HG02852 (cell line): ENCODE results near the gene KCNQ4.
A peak's percentile ranks its signal among the peaks of the same experiment; 100 is the strongest.

Source experiments
- ATAC-seq: cut with Tn5 transposase; IDR thresholded peaks from one replicate; pipeline ENCODE4 v1.9.1; 2021; ENCODE audit warnings: mild to moderate bottlenecking, moderate library complexity; ENCODE audit not compliant: unreplicated experiment

The KCNQ4 gene

GRCh38 chr1:40838980-40839942 is 55.7 kb downstream of the KCNQ4 start:
- no peak for ATAC-seq

GRCh38 chr1:40839943-40840335 is 56.4 kb downstream of the KCNQ4 start:
- ATAC-seq: no peak

DNA sequence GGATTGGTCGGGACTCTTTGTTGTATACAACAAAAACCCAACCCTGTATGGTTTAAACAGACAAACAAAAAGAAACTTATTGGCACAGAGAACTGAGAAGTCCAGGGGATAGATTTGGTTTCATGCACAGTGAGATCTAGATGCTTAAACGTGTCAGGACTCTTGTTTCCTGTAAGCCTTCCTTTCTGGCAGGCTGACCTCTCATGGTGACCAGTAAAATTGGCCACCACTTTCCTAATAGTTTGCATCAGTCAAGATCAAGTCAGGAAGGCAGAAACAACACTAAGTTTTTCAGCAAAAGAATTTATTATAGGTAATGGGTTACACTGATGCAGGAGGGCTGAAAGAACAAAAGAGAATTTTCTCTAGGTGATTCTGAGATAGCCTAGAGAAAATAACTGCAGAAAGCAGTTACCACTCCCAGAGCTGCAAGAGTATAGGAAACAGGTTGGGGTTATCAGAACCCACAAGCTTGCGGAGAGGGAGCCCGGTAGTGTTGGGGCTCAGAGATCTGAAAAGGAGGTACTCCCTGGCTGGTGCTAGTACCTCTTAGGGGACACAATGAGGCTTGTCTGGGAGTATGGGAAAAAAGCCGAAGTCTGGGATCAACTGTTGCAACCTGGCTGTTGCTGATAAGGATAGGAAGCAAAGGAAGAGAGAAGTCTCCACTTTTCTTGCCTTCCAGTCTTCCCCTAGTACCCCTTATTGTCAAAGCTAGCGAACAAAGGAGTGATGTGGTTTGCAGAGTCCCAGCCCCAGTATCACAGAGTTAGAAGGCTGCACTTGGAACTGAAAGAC is 57.1 kb downstream of the KCNQ4 start:
- ATAC-seq: no peak

- ATAC-seq: no peak
Measured at GRCh38 chr1:40841602-40842001, 58.0 kb downstream of the KCNQ4 start.

DNA sequence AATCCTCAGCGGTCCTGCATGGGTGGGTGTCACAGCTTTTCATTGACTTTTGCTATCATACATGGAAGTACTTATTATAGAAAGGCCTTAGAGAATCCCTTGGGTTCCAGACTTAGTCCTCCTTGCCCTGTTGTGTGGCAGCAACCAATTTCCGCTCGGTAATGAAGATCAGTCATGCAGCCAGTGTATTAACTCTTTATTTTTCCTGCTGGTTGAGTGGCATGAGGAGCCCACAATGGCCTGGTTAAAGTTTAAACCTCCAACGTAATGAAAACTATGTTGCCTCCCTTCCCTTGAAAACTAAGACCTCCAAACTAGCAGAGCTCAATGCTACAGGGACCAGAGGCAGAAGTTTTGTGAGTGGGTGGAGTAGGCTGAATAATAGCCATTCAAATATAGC is 58.6 kb downstream of the KCNQ4 start:
- no peak for ATAC-seq

GRCh38 chr1:40842691-40843090 is 59.1 kb downstream of the KCNQ4 start:
- no peak for ATAC-seq

DNA sequence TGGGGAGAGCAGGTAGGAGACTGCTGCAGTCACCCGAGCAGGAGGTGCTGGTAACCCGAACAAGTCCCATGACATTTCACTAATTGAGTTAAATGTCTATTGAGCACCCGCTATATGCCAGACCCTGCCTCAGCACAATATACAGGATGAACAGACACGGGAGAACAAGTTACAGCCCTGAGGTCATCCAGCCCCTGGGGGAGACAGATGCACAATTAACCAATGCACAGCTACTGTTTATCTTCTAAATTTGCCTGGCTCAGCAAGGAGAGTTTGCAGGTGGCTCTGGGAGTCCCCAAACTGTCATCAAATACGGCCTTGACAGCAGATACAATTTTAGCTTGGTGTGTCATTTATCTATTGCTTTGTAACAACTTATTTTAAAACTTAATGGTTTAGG is 60.5 kb downstream of the KCNQ4 start:
- ATAC-seq: no peak

GRCh38 chr1:40844887-40845878 is 61.6 kb downstream of the KCNQ4 start:
- ATAC-seq: no peak

DNA sequence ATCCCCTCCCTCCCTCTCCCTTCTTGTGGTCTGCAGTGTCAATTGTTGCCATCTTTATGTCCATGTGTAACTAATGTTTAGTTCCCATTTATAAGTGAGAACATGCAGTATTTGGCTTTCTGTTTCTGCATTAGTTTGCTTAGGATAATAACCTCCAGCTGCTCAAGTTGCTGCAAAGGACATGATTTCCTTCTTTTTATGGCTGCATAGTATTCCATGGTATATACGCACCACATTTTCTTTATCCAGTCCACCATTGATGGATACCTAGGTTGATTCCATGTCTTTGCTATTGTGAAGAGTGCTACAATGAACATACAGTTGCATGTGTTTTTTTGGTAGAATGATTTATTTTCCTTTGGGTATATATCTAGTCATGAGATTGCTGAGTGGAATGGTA is 62.3 kb downstream of the KCNQ4 start:
- ATAC-seq: no peak

GRCh38 chr1:40847023-40847745 is 63.6 kb downstream of the KCNQ4 start:
- ATAC-seq: no peak

- ATAC-seq: no peak
Measured at GRCh38 chr1:40848530-40849189, 65.1 kb downstream of the KCNQ4 start.

DNA sequence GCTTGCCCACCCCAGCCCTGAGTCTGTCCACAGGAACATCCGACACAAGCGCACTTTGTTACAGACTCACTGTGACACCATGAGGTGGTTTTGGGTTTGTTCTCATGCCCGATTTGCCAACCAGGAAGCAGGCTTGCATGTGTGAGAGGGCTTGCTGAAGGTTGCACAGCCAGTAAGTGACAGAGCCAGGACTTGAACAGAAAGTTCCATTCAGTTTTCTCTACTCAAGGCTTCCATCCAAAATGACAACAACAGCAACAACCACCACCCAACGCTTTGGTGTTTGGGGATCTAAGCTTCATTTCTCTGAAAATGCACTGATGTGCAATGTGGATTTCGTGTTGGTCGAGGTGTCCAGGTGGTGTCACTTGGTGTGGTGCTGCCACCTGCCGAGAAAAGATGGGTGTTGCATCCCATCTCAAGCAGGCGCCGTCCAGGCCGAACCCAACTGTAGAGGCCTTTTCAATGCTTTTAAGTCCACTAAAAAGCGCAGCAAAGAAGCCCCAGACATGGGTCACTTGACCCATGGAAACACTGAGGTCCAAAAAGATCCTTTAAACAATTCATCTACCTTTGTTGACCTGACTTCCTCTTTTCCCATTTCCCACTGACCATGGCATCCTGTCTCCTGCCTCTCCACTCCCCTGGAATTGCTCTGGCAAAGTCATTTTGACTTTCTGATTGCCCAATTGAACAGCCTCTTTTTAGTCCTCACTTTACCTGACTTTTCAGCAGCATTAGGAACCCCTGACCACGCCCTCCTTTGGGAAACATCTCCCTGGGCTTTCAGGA is 66.4 kb downstream of the KCNQ4 start:
- ATAC-seq: no peak

DNA sequence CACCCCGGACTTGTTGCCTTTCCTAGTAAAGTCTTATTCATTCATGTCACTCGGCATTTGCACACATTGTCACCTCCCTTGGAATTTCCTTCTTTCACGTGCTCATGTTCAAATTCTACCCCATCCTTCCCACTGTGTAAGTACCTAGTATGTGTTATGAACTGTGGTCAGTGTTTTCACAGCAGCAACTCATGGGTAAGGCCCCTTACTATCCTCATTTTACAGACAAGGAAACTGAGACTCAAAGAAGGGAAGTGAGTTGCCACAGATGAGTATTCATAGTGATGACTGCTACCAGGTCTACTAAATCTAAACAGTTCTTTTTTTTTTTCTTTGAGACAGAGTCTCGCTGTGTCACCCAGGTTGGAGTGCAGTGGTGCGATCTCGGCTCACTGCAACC is 68.1 kb downstream of the KCNQ4 start:
- ATAC-seq: peak; percentile 69

DNA sequence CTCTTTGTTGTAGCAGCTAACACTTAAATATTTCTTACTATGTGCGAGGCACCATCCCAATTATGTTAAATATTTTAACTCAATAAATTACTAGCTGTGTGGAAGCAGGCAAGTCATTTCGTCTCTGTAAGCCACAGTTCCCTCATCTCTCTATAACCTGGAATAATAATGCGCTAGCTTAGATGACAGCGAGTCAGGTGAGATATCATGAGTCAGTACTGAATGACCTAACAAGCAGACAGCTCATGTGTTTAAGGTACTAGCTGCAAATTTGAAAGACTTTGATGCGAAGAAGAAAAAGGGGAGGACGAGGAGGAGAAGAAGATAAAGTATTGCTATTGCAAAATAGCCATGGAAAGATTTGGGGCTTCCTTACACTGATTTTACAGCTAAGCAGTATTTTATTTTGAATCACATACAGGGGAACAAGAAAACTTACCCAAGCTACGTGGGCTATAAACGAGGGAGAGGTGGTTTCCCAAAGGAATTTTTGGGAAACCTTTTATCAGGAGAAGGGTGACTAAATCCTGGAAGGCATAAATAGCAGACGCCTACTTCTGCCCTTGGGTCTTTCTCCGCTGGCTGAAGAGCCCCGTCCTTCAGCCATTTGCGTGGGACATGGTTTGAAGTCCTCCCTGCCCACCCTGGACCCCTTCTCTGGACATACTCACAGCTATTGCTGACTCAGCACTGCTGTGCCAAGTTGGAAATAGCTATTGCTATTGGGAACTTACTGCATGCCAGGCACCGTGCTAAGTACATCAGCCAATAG is 69.7 kb downstream of the KCNQ4 start:
- no peak for ATAC-seq

- no peak for ATAC-seq
Measured at GRCh38 chr1:40853885-40854170, 70.2 kb downstream of the KCNQ4 start.

DNA sequence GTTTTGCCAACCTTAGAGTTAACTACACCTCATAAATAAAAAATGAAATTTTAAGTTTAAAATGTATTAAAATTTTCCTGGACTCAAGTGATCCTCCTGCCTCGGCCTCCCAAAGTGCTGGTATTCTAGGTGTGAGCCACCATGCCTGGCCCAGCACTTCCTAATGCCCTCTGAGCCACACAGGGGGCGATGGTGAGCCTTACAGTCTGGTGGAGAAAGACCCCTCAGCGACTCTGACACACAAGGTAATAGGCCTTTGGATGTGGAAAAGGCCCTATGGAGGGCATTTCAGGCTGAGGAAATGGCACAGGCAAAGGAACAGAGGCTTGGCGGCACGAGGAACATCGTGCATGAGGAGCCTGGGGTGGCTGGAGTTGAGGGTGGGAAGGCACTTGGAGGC is 71.9 kb downstream of the KCNQ4 start:
- no peak for ATAC-seq

- no peak for ATAC-seq
Measured at GRCh38 chr1:40856116-40856515, 72.5 kb downstream of the KCNQ4 start.

DNA sequence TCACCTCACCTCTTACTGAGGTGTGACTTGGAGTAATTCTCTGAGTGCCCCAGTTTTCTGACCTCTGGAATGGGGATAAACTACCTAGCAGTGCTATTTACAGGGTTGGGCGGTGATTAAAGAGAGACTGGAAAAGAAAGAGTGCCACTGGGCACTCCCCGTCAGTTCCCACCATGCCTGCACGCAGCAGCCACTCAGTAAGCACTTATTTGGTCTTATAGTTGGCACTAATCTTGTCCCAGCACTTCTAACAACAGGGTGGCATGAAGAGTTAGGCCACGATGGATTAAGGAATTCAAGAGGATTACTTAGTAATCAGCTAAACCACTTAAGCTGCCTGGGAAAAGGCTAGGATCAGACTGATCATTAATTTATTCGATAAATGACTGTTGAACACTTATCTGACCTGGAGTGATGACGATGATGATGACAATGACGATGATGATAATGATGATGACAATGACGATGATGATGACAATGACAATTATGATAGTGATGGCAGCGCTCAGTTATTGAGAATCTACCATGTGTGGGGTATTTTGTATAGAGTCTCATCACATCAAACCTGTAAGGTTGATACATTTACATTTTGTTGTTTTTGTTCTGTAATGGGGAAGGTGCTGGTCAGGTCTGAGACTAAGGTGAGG is 73.2 kb downstream of the KCNQ4 start:
- no peak for ATAC-seq
